Smooth muscle cell (in vitro differentiated cells): Measurements from ENCODE around the gene GALNT2. TPM values are rescaled to one million over a fixed set of nuclear protein-coding genes. Genes with fewer than 3 reads are reported as not detected.

ENCODE experiments used
- DNase-seq: peaks from one replicate; lab custom pipeline; 2025; ENCODE audit not compliant: unreplicated experiment; lab: John Stamatoyannopoulos, UW
- H2AFZ ChIP-seq: fragments of 200-600 bp; sonication (generic); 2 replicates; pipeline ENCODE4 v1.6.0; 2016; ENCODE audit warnings: antibody characterized with exemption, low read depth, mild to moderate bottlenecking
- H3F3A ChIP-seq: fragments of 200-600 bp; sonication (generic); 2 replicates; pipeline ENCODE4 v1.6.0; 2017; ENCODE audit warnings: antibody characterized with exemption, low read depth
- H3K27ac ChIP-seq: fragments of 200-600 bp; sonication (generic); 2 replicates; pipeline ENCODE4 v1.5.1; 2016; ENCODE audit warnings: low read depth, mild to moderate bottlenecking
- H3K27me3 ChIP-seq: fragments of 200-600 bp; sonication (generic); 2 replicates; pipeline ENCODE4 v1.6.1; 2016; ENCODE audit warnings: low read depth, mild to moderate bottlenecking
- H3K36me3 ChIP-seq: fragments of 200-600 bp; sonication (generic); 2 replicates; pipeline ENCODE4 v1.5.1; 2016; ENCODE audit warnings: low read depth
- H3K4me1 ChIP-seq: fragments of 200-600 bp; sonication (generic); 2 replicates; pipeline ENCODE4 v1.5.1; 2016; ENCODE audit warnings: low read depth
- H3K4me2 ChIP-seq: fragments of 200-600 bp; sonication (generic); 2 replicates; pipeline ENCODE4 v1.6.0; 2016; ENCODE audit warnings: mild to moderate bottlenecking
- H3K4me3 ChIP-seq: fragments of 200-600 bp; sonication (generic); 2 replicates; pipeline ENCODE4 v1.5.1; 2016; ENCODE audit warnings: mild to moderate bottlenecking
- H3K79me2 ChIP-seq: fragments of 200-600 bp; sonication (generic); 2 replicates; pipeline ENCODE4 v1.6.0; 2016; ENCODE audit warnings: low read depth, mild to moderate bottlenecking
- H3K9ac ChIP-seq: fragments of 200-600 bp; sonication (generic); 2 replicates; pipeline ENCODE4 v1.6.0; 2016; ENCODE audit warnings: low read depth
- H3K9me3 ChIP-seq: fragments of 200-600 bp; sonication (generic); replicated peaks from 2 replicates; pipeline ENCODE4 v1.5.1; 2016; ENCODE audit warnings: low read depth
- H4K20me1 ChIP-seq: fragments of 200-600 bp; sonication (generic); 2 replicates; pipeline ENCODE4 v1.6.0; 2016; ENCODE audit warnings: low read depth
- CTCF ChIP-seq: fragments of 200-600 bp; sonication (generic); IDR thresholded peaks from 2 replicates; pipeline ENCODE4 v1.5.1; 2017; ENCODE audit warnings: borderline replicate concordance, mild to moderate bottlenecking, antibody characterized with exemption; ENCODE audit not compliant: insufficient read depth, poor library complexity, severe bottlenecking
- WGBS: methylation state at CpG from one replicate; pipeline ENCODE4 v1.1.7; 2016; ENCODE audit warnings: low lambda C conversion rate; 5-methylcytosine and 5-hydroxymethylcytosine counted together
- polyA plus RNA-seq: library from polyadenylated mRNA; unstranded; fragments of >200 nt; fragmentation: Nextera tagmentation; extraction: Ambion mirVana; gene quantifications from 2 replicates; pipeline ENCODE4 v1.2.1, GENCODE V29; 2016
- total RNA-seq: library from RNA; depleted of rRNA; stranded (reverse); fragments of >200 nt; gene quantifications from 2 replicates; pipeline ENCODE4 v1.2.3, GENCODE V29; 2014

The GALNT2 gene
- total and polyA plus RNA-seq, 2 experiments from 2014 or later: 76.4 to 152 TPM

- no peak overlapping the region for H2AFZ ChIP-seq
- peaks cover 70% of the 10 kb centered on the region for H3K79me2 ChIP-seq
- TF ChIP-seq CTCF: no peak
- H4K20me1 ChIP-seq: peaks cover 82% of the 10 kb centered on the region
- H3K9me3 ChIP-seq: no peaks in the 10 kb centered on the region
- 91% methylated on average over 5 of the region's 5 CpGs for WGBS
- H3K4me3 ChIP-seq: no peak overlapping the region
- H3K4me1 ChIP-seq: no peaks in the 10 kb centered on the region
- no peak overlapping the region for H3K4me2 ChIP-seq
- DNase-seq: no peak
- H3K9ac ChIP-seq: no peak overlapping the region
- peaks cover 3% of the 10 kb centered on the region for H3K36me3 ChIP-seq
- H3F3A ChIP-seq: peaks cover 7% of the 10 kb centered on the region
- no peaks in the 10 kb centered on the region for H3K27me3 ChIP-seq
- no peak overlapping the region for H3K27ac ChIP-seq
These were observed 108.8 kb downstream of the GALNT2 start for GRCh38 chr1:230175839-230176238.

- Histone ChIP-seq H3K9ac (no peak overlapping the region), H3F3A (peaks cover 4% of the 10 kb centered on the region), H3K79me2 (peaks cover 72% of the 10 kb centered on the region), H3K27ac (no peak overlapping the region), H3K4me2 (no peak overlapping the region), H3K4me1 (no peaks in the 10 kb centered on the region), H4K20me1 (peaks cover 82% of the 10 kb centered on the region), H3K36me3 (peaks cover 3% of the 10 kb centered on the region), H3K9me3 (no peaks in the 10 kb centered on the region), H2AFZ (no peak overlapping the region), H3K27me3 (no peaks in the 10 kb centered on the region), H3K4me3 (no peak overlapping the region)
- DNase-seq: no peak
- TF ChIP-seq CTCF: no peak
- 94% methylated on average over 4 of the region's 4 CpGs for WGBS
These were observed 109.3 kb downstream of the GALNT2 start for GRCh38 chr1:230176326-230176725.

GRCh38 chr1:230176871-230177411 is 109.9 kb downstream of the GALNT2 start:
- Histone ChIP-seq H2AFZ (no peak overlapping the region), H3K79me2 (peaks cover 78% of the 10 kb centered on the region), H3K36me3 (peaks cover 3% of the 10 kb centered on the region), H3K9me3 (no peaks in the 10 kb centered on the region), H3K4me3 (no peak overlapping the region), H3K27me3 (no peaks in the 10 kb centered on the region), H3K4me1 (no peaks in the 10 kb centered on the region), H3F3A (peaks cover 4% of the 10 kb centered on the region), H4K20me1 (peaks cover 83% of the 10 kb centered on the region), H3K9ac (no peak overlapping the region), H3K4me2 (no peak overlapping the region), H3K27ac (no peak overlapping the region)
- WGBS: 68% methylated on average over 17 of the region's 17 CpGs
- no peak for TF ChIP-seq CTCF
- no peak for DNase-seq

GRCh38 chr1:230179249-230179648 is 112.2 kb downstream of the GALNT2 start:
- no peak overlapping the region for H2AFZ ChIP-seq
- no peak overlapping the region for H3K27ac ChIP-seq
- peaks cover 71% of the 10 kb centered on the region for H3K79me2 ChIP-seq
- H3K27me3 ChIP-seq: no peaks in the 10 kb centered on the region
- no peak for TF ChIP-seq CTCF
- no peak overlapping the region for H3K4me3 ChIP-seq
- H3K4me1 ChIP-seq: no peaks in the 10 kb centered on the region
- 96% methylated on average over 2 of the region's 2 CpGs for WGBS
- no peak overlapping the region for H3K9ac ChIP-seq
- H4K20me1 ChIP-seq: peaks cover 75% of the 10 kb centered on the region
- no peaks in the 10 kb centered on the region for H3F3A ChIP-seq
- no peak overlapping the region for H3K4me2 ChIP-seq
- H3K36me3 ChIP-seq: peaks cover 3% of the 10 kb centered on the region
- no peaks in the 10 kb centered on the region for H3K9me3 ChIP-seq
- DNase-seq: no peak
